Activated naive CD4-positive, alpha-beta T cell treated with anti-CD3 and anti-CD28 coated beads, Interleukin-2, amount 10 ng/mL, durations not matched to agents 7 days and 5 days (primary cell): ENCODE measurements around the gene TMEM183A.
"Not testable (repeated sequence)": the region's sequence is repeated elsewhere in the genome, so short reads cannot be mapped to it uniquely, and the experiment has no call there.

Experiments
- CTCF ChIA-PET: fragments of 350-600 bp; sonication (Branson Sonifier 250); formaldehyde crosslinking; loops from one replicate; lab custom pipeline; 2021; ENCODE audit warnings: antibody characterized with exemption; lab: Charles Lee
- DNase-seq: peaks from one replicate; pipeline ENCODE4 v3.0.0-alpha.2; 2020
- H3K27ac Mint-ChIP-seq: one replicate; pipeline ENCODE4 v1.8.0; 2021; ENCODE audit warnings: mild to moderate bottlenecking, moderate library complexity, mixed read lengths
- H3K27me3 Mint-ChIP-seq: one replicate; pipeline ENCODE4 v1.8.0; 2021; ENCODE audit warnings: mild to moderate bottlenecking, mixed read lengths
- H3K36me3 Mint-ChIP-seq: one replicate; pipeline ENCODE4 v1.8.0; 2021; ENCODE audit warnings: mixed read lengths
- H3K4me1 Mint-ChIP-seq: one replicate; pipeline ENCODE4 v1.8.0; 2021; ENCODE audit warnings: mixed read lengths
- H3K4me3 Mint-ChIP-seq: one replicate; pipeline ENCODE4 v1.8.0; 2021; ENCODE audit warnings: mild to moderate bottlenecking, moderate library complexity, mixed read lengths
- H3K9me3 Mint-ChIP-seq: one replicate; pipeline ENCODE4 v1.8.0; 2021; ENCODE audit warnings: mixed read lengths

Gene TMEM183A

GRCh38 chr1:203000217-203000944 is 6.8 kb upstream of the TMEM183A start:
- Mint-ChIP-seq H3K27ac (no peak overlapping the region), H3K27me3 (peaks cover 32% of the 10 kb centered on the region), H3K4me1 (peaks cover 14% of the 10 kb centered on the region), H3K36me3 (no peaks in the 10 kb centered on the region), H3K9me3 (no peaks in the 10 kb centered on the region), H3K4me3 (no peak overlapping the region)
- no peak for DNase-seq
- CTCF ChIA-PET: interaction anchor here (0.7 to 2.3 kb wide), 11 partner anchors 9 to 248 kb away, joined by 3 to 8 read pairs (median 4); partner anchors contain the start of gene KLHL12

- Mint-ChIP-seq H3K27me3 (peaks cover 23% of the 10 kb centered on the region), H3K4me3 (no peak overlapping the region), H3K9me3 (no peaks in the 10 kb centered on the region), H3K27ac (no peak overlapping the region), H3K36me3 (no peaks in the 10 kb centered on the region), H3K4me1 (peaks cover 24% of the 10 kb centered on the region)
- CTCF ChIA-PET: no interaction called here
- DNase-seq: no peak
These were observed 5.2 kb upstream of the TMEM183A start for GRCh38 chr1:203001986-203002385.

GRCh38 chr1:203002951-203003350 is 4.2 kb upstream of the TMEM183A start:
- no peak overlapping the region for H3K4me3 Mint-ChIP-seq
- H3K27me3 Mint-ChIP-seq: peaks cover 18% of the 10 kb centered on the region
- CTCF ChIA-PET: interaction anchor here (0.7 kb wide), 1 partner anchor 272 kb away, joined by 4 read pairs; no protein-coding TSS in a partner anchor
- H3K9me3 Mint-ChIP-seq: no peaks in the 10 kb centered on the region
- no peak overlapping the region for H3K27ac Mint-ChIP-seq
- peaks cover 27% of the 10 kb centered on the region for H3K4me1 Mint-ChIP-seq
- no peaks in the 10 kb centered on the region for H3K36me3 Mint-ChIP-seq
- no peak for DNase-seq

- peak overlapping the region; percentile 97 for H3K27ac Mint-ChIP-seq
- peak overlapping the region; percentile 97 for H3K4me3 Mint-ChIP-seq
- CTCF ChIA-PET: interaction anchor here (0.7 to 2.0 kb wide), 3 partner anchors 34 to 337 kb away, joined by 3 to 5 read pairs (median 3); no protein-coding TSS in a partner anchor
- H3K27me3 Mint-ChIP-seq, H3K36me3 Mint-ChIP-seq, DNase-seq, H3K9me3 Mint-ChIP-seq: not testable (repeated sequence)
- H3K4me1 Mint-ChIP-seq: peaks cover 27% of the 10 kb centered on the region
These were observed 1.6 kb upstream of the TMEM183A start for GRCh38 chr1:203005395-203006142.

- Mint-ChIP-seq H3K36me3 (peaks cover 28% of the 10 kb centered on the region), H3K27ac (no peak overlapping the region), H3K4me1 (peaks cover 35% of the 10 kb centered on the region), H3K4me3 (peak overlapping the region; percentile 97), H3K27me3 (peaks cover 4% of the 10 kb centered on the region), H3K9me3 (no peaks in the 10 kb centered on the region)
- CTCF ChIA-PET: interaction anchor here (0.8 to 1.5 kb wide), 2 partner anchors 10 to 16 kb away, joined by 4 read pairs; no protein-coding TSS in a partner anchor
- no peak for DNase-seq
These were observed 2.0 kb downstream of the TMEM183A start for GRCh38 chr1:203009185-203009584.

GRCh38 chr1:203011582-203011981 is 4.4 kb downstream of the TMEM183A start:
- CTCF ChIA-PET: no interaction called here
- no peak for DNase-seq
- H3K4me1 Mint-ChIP-seq: peaks cover 24% of the 10 kb centered on the region
- peaks cover 49% of the 10 kb centered on the region for H3K36me3 Mint-ChIP-seq
- peaks cover 4% of the 10 kb centered on the region for H3K27me3 Mint-ChIP-seq
- no peaks in the 10 kb centered on the region for H3K9me3 Mint-ChIP-seq
- H3K4me3 Mint-ChIP-seq: no peak overlapping the region
- H3K27ac Mint-ChIP-seq: no peak overlapping the region

GRCh38 chr1:203017061-203017460 is 9.9 kb downstream of the TMEM183A start:
- peaks cover 4% of the 10 kb centered on the region for H3K4me1 Mint-ChIP-seq
- DNase-seq: no peak
- no peaks in the 10 kb centered on the region for H3K27me3 Mint-ChIP-seq
- H3K4me3 Mint-ChIP-seq: no peak overlapping the region
- H3K36me3 Mint-ChIP-seq: peaks cover 82% of the 10 kb centered on the region
- no peaks in the 10 kb centered on the region for H3K9me3 Mint-ChIP-seq
- H3K27ac Mint-ChIP-seq: no peak overlapping the region
- CTCF ChIA-PET: no interaction called here

GRCh38 chr1:203017692-203018091 is 10.5 kb downstream of the TMEM183A start:
- H3K36me3 Mint-ChIP-seq: peaks cover 80% of the 10 kb centered on the region
- no peaks in the 10 kb centered on the region for H3K27me3 Mint-ChIP-seq
- no peak overlapping the region for H3K27ac Mint-ChIP-seq
- H3K4me1 Mint-ChIP-seq: peaks cover 4% of the 10 kb centered on the region
- CTCF ChIA-PET: interaction anchor here (0.8 kb wide), 1 partner anchor 91 kb away, joined by 3 read pairs; the partner anchor contains the start of gene KLHL12
- H3K9me3 Mint-ChIP-seq: no peaks in the 10 kb centered on the region
- H3K4me3 Mint-ChIP-seq: no peak overlapping the region
- DNase-seq: no peak

- Mint-ChIP-seq H3K27me3 (peaks cover 15% of the 10 kb centered on the region), H3K36me3 (peaks cover 59% of the 10 kb centered on the region), H3K4me1 (peaks cover 14% of the 10 kb centered on the region)
- CTCF ChIA-PET: interaction anchor here (0.9 to 1.4 kb wide), 3 partner anchors 15 to 270 kb away, joined by 3 to 6 read pairs (median 3); no protein-coding TSS in a partner anchor
- DNase-seq, H3K4me3 Mint-ChIP-seq, H3K27ac Mint-ChIP-seq, H3K9me3 Mint-ChIP-seq: not testable (repeated sequence)
These were observed 15.7 kb downstream of the TMEM183A start for GRCh38 chr1:203022855-203023254.

GRCh38 chr1:203025686-203026030 is 18.5 kb downstream of the TMEM183A start:
- peaks cover 38% of the 10 kb centered on the region for H3K36me3 Mint-ChIP-seq
- CTCF ChIA-PET: interaction anchor here (1.7 to 8.2 kb wide), 2 partner anchors 13 to 15 kb away, joined by 4 to 64 read pairs; no protein-coding TSS in a partner anchor

GRCh38 chr1:203026031-203026665 is 19.0 kb downstream of the TMEM183A start, which contains the start of gene PPFIA4:
Gene PPFIA4 (plus strand): TSS chr1:203026491. CDS start chr1:203039009, 12,518 bp downstream.
- Mint-ChIP-seq H3K4me3 (peak within 1 kb of the TSS; percentile 86), H3K36me3 (peaks cover 33% of the 10 kb centered on the region), H3K27ac (peak within 1 kb of the TSS; percentile 70), H3K4me1 (peaks cover 21% of the 10 kb centered on the region), H3K9me3 (peaks cover 2% of the 10 kb centered on the region), H3K27me3 (peaks cover 23% of the 10 kb centered on the region)
- DNase-seq: peak; percentile 90
- CTCF ChIA-PET: interaction anchor here (8.2 kb wide), 1 partner anchor 14 kb away, joined by 64 read pairs; no protein-coding TSS in a partner anchor

More at GRCh38 chr1:203025686-203026030, 18.5 kb downstream of the TMEM183A start:
- H3K4me1 Mint-ChIP-seq: peaks cover 21% of the 10 kb centered on the region
- peaks cover 23% of the 10 kb centered on the region for H3K27me3 Mint-ChIP-seq
- no peak for DNase-seq
- peaks cover 2% of the 10 kb centered on the region for H3K9me3 Mint-ChIP-seq
- peak overlapping the region; percentile 70 for H3K27ac Mint-ChIP-seq
- H3K4me3 Mint-ChIP-seq: peak overlapping the region; percentile 19

- peaks cover 28% of the 10 kb centered on the region for H3K36me3 Mint-ChIP-seq
- no peak for DNase-seq
- peaks cover 21% of the 10 kb centered on the region for H3K4me1 Mint-ChIP-seq
- H3K27ac Mint-ChIP-seq: peak overlapping the region; percentile 60
- peaks cover 2% of the 10 kb centered on the region for H3K9me3 Mint-ChIP-seq
- H3K27me3 Mint-ChIP-seq: peaks cover 23% of the 10 kb centered on the region
- peak overlapping the region; percentile 86 for H3K4me3 Mint-ChIP-seq
- CTCF ChIA-PET: interaction anchor here (1.4 to 8.2 kb wide), 2 partner anchors 14 to 27 kb away, joined by 3 to 64 read pairs; no protein-coding TSS in a partner anchor
These were observed 19.8 kb downstream of the TMEM183A start for GRCh38 chr1:203026666-203027663.
